SJSA1 (cell line): ENCODE results near the gene RC3H2. TPM values are rescaled to one million over a fixed set of nuclear protein-coding genes. Genes with fewer than 3 reads are reported as not detected.

Experiments
- DNase-seq, 2 experiments: peaks; one replicate each; pipeline ENCODE4 v3.0.0-alpha.2; 2015 to 2020; ENCODE audit warnings: low spot score in 2 of 2, low read depth in 1 of 2
- H3K27ac ChIP-seq: fragments of 250-450 bp; sonication (Bioruptor Pico); 2 replicates; pipeline ENCODE4 v1.5.1; 2020; ENCODE audit warnings: mild to moderate bottlenecking, moderate library complexity
- H3K27me3 ChIP-seq: fragments of 250-450 bp; sonication (Bioruptor Pico); replicated peaks from 2 replicates; pipeline ENCODE4 v1.5.1; 2020; ENCODE audit warnings: mild to moderate bottlenecking, moderate library complexity
- H3K36me3 ChIP-seq: fragments of 250-450 bp; sonication (Bioruptor Pico); 2 replicates; pipeline ENCODE4 v1.5.1; 2020; ENCODE audit warnings: mild to moderate bottlenecking
- H3K4me1 ChIP-seq: fragments of 250-450 bp; sonication (Bioruptor Pico); replicated peaks from 2 replicates; pipeline ENCODE4 v1.6.1; 2021; ENCODE audit warnings: mild to moderate bottlenecking
- H3K4me3 ChIP-seq: fragments of 250-450 bp; sonication (Bioruptor Pico); 2 replicates; pipeline ENCODE4 v1.5.1; 2020; ENCODE audit warnings: mild to moderate bottlenecking
- H3K9me3 ChIP-seq: fragments of 250-450 bp; sonication (Bioruptor Pico); replicated peaks from 2 replicates; pipeline ENCODE4 v1.5.1; 2020; ENCODE audit warnings: mild to moderate bottlenecking
- total RNA-seq: library from RNA; depleted of rRNA; stranded (reverse); fragments of >200 nt; shearing (Covaris generic); gene quantifications from 2 replicates; pipeline ENCODE4 v1.2.3, GENCODE V29; 2014; rRNA removed

RC3H2 gene, protein sequence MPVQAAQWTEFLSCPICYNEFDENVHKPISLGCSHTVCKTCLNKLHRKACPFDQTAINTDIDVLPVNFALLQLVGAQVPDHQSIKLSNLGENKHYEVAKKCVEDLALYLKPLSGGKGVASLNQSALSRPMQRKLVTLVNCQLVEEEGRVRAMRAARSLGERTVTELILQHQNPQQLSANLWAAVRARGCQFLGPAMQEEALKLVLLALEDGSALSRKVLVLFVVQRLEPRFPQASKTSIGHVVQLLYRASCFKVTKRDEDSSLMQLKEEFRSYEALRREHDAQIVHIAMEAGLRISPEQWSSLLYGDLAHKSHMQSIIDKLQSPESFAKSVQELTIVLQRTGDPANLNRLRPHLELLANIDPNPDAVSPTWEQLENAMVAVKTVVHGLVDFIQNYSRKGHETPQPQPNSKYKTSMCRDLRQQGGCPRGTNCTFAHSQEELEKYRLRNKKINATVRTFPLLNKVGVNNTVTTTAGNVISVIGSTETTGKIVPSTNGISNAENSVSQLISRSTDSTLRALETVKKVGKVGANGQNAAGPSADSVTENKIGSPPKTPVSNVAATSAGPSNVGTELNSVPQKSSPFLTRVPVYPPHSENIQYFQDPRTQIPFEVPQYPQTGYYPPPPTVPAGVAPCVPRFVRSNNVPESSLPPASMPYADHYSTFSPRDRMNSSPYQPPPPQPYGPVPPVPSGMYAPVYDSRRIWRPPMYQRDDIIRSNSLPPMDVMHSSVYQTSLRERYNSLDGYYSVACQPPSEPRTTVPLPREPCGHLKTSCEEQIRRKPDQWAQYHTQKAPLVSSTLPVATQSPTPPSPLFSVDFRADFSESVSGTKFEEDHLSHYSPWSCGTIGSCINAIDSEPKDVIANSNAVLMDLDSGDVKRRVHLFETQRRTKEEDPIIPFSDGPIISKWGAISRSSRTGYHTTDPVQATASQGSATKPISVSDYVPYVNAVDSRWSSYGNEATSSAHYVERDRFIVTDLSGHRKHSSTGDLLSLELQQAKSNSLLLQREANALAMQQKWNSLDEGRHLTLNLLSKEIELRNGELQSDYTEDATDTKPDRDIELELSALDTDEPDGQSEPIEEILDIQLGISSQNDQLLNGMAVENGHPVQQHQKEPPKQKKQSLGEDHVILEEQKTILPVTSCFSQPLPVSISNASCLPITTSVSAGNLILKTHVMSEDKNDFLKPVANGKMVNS
- total RNA-seq, result 29.4 and 41.1 TPM in 2 replicates

DNA sequence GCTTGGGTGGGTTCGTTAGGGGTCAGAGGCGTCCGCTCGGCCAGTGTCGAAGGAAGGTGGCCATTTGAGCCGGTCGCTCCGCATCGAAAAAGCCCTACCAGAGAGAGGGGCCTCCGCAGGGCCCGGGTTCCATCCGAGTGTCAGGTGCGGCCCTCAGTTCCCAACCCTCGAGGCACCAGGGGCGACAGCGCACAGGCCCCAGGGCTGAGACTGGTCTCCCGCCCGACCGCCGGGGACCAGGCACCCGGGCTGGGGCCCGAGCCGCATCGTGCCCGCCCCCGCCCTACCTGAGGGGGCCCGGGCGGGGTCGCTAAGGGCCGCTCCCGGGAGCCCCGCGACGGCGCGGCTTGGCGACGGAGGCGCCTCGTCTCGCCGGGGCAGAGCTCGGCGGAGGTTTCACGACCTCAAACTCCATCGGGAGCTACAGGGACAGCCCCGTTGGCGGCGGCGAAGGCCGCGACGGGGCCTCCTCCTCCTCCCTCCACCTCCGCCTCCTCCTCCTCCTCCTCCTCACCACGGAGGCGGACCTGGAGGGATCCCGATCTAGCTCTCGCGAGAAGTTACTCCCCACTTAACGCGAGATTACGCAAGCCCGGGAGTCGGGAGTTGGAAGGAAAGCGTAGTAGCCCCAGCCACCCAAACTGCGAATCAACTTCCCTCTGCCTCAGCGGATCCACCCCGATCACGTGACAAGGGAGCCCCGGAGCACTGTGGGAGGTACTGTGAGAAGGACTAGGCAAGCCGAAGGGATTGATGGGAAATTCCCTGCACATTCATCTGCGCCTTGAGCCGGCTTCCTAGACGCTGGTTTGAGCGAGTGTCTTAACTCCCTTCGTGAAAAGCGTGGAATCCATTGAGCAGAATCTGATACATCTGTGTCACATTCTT, at the start of gene RC3H2:
TSS of gene RC3H2 (minus strand) at position 537 of the 888 bp plus-strand sequence. CDS start 7,850 bp downstream, outside the sequence.
- H3K4me3 ChIP-seq, result peak within 1 kb of the TSS; percentile 81
- no peaks in the 10 kb centered on the region for H3K9me3 ChIP-seq
- no peaks in the 10 kb centered on the region for H3K27me3 ChIP-seq
- H3K27ac ChIP-seq, result peak within 1 kb of the TSS; percentile 63
- DNase-seq, result peak; percentile 98 to 99
- peaks cover 16% of the 10 kb centered on the region for H3K36me3 ChIP-seq
- peaks cover 7% of the 10 kb centered on the region; the same call in 1 of the 2 replicates for H3K4me1 ChIP-seq

DNA sequence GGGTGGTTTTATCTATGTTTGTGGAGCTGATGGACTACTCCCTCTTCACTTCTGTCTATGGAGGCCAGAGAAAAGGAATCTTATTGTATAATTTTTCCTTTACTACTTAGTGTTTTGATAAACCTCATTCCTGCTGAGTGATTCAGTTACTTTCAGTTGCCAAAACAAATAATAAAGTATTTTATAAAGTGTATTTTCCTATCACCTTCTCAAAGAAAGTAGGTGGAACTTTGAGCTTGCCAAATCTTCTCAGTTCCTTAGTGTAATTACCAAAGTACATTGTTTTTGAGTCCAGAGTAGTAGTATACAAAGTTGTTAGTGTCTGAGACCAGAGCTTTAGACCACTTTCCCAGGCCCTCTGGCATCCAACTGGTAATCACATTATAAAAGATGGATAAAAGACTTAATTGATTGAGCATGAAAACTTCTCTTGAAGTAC, 49.1 kb upstream of the RC3H2 start:
- H3K4me1 ChIP-seq, result peaks cover 15% of the 10 kb centered on the region
- H3K4me3 ChIP-seq, result no peak overlapping the region
- no peaks in the 10 kb centered on the region for H3K27me3 ChIP-seq
- H3K27ac ChIP-seq, result peak overlapping the region; percentile 3; the same call in 1 of the 2 replicates
- DNase-seq, result peak in 1 of 2 experiments; percentile 54
- H3K9me3 ChIP-seq, result no peaks in the 10 kb centered on the region
- no peaks in the 10 kb centered on the region; the same call in 1 of the 2 replicates for H3K36me3 ChIP-seq

DNA sequence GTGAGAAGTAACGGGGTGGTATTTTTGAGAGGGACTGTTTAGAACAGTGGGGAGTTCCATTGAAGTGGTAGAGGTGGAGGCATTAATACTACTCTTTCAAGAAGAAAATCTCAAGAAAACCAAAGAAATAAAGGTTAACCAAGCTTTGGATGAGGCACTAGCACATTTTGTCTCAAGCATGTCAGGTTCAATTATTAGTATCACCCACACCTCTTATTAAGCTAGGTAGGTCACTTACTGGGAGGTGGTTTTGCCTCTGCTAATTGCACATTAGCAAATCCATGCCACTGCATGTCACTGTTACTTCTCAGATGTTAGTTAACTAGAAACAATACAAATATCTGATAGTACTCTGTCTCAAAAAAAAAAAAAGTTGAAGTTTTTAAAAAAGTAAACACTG, 45.9 kb upstream of the RC3H2 start:
- no peak overlapping the region for H3K27ac ChIP-seq
- H3K9me3 ChIP-seq, result no peaks in the 10 kb centered on the region
- H3K27me3 ChIP-seq, result no peaks in the 10 kb centered on the region
- no peaks in the 10 kb centered on the region for H3K36me3 ChIP-seq
- H3K4me1 ChIP-seq, result peaks cover 23% of the 10 kb centered on the region
- no peak overlapping the region for H3K4me3 ChIP-seq
- DNase-seq, result no peak

DNA sequence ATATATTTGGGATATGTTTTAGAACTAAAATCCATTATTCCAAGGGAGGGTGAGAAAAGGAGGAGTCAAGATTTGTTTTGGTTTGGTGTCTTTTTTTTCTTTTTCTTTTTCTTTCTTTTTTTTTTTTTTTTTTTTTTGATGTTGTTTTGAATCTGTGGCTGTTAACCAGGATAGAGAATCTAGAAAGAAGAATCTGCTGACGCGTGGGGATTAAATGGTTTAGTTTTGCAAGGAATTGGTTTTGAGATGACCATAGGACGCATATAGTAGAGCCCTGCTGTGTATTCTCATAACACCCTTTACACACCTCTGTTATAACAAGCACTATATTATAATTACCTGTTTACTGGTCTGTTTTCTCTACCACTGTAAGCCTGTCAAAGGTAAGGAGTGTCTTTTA, 45.1 kb upstream of the RC3H2 start:
- DNase-seq, result no peak
- Histone ChIP-seq H3K4me1 (peaks cover 23% of the 10 kb centered on the region), H3K27ac (no peak overlapping the region), H3K27me3 (no peaks in the 10 kb centered on the region), H3K9me3 (no peaks in the 10 kb centered on the region), H3K36me3 (no peaks in the 10 kb centered on the region), H3K4me3 (no peak overlapping the region)

DNA sequence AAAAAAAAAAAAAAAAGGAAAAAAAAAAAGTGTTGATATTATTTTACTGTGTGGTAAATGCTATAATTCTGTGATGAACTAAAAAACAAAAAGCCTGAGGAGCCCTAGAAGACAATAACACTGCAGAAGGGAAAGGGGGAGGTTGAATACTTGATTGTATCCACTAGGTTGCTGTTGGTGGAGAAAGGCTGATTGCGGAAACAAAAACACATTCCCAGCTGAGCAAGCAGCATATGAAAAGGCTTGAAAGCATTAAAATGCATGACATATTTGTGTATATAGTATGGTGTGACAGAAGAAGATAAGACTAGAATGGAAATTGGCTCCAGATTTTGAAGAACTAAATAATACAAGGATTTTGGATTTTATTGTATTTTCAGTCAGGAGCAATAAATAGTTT, 44.5 kb upstream of the RC3H2 start:
- H3K27me3 ChIP-seq, result no peaks in the 10 kb centered on the region
- H3K9me3 ChIP-seq, result no peaks in the 10 kb centered on the region
- H3K27ac ChIP-seq, result no peak overlapping the region
- DNase-seq, result no peak
- peaks cover 23% of the 10 kb centered on the region for H3K4me1 ChIP-seq
- H3K36me3 ChIP-seq, result no peaks in the 10 kb centered on the region
- H3K4me3 ChIP-seq, result no peak overlapping the region

DNA sequence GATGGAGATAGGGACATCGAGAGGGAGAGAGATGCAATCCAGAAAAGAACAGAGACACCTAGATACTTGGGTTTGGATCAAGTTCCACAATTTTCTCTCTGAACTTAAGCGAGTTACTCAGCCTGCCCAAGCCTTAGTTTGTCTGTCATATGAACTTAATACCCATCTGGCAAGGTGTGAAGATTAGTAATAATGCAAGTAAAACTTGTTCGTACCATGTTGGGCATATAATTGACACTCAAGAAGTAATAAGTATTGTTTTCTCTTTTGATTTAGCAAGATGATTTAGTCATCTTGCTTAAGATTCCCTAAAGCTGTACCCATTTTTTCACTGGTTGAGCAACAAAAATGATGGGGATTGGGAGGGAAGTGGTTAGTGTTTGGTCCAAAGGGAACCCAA, 43.2 kb upstream of the RC3H2 start:
- Histone ChIP-seq H3K4me1 (peaks cover 11% of the 10 kb centered on the region), H3K9me3 (no peaks in the 10 kb centered on the region), H3K36me3 (no peaks in the 10 kb centered on the region), H3K4me3 (no peak overlapping the region), H3K27ac (0 out of 2 replicates have a peak overlapping the region, but pooled peaks have one; percentile 5), H3K27me3 (no peaks in the 10 kb centered on the region)
- no peak for DNase-seq

DNA sequence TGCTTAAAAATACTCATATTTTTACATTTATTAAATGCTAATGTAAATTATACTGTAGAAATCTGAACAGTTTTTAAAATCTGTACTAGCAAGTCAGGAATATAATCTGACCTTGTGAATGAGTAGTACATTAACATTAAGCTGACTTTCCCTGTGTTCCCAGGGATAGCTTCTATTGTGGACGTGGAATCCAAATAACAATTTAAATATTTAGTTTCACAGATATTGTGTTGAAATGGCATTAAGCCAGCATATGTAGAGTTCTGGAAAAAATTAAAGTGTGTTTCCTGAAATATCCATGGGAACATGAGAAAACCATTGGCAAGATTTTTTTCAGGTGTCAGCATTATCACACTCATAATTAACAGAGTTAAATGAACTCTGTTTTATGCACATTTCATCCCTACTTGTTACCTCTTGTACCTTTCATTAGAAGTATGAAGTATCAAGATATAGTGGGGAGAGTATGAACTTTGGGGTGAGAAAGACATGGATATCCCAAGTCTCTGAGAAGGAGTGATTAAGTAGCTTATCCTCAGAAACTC, 41.4 kb upstream of the RC3H2 start:
- peaks cover 19% of the 10 kb centered on the region for H3K4me1 ChIP-seq
- no peak overlapping the region for H3K4me3 ChIP-seq
- no peak for DNase-seq
- no peak overlapping the region for H3K27ac ChIP-seq
- no peaks in the 10 kb centered on the region for H3K9me3 ChIP-seq
- H3K27me3 ChIP-seq, result no peaks in the 10 kb centered on the region
- no peaks in the 10 kb centered on the region for H3K36me3 ChIP-seq

DNA sequence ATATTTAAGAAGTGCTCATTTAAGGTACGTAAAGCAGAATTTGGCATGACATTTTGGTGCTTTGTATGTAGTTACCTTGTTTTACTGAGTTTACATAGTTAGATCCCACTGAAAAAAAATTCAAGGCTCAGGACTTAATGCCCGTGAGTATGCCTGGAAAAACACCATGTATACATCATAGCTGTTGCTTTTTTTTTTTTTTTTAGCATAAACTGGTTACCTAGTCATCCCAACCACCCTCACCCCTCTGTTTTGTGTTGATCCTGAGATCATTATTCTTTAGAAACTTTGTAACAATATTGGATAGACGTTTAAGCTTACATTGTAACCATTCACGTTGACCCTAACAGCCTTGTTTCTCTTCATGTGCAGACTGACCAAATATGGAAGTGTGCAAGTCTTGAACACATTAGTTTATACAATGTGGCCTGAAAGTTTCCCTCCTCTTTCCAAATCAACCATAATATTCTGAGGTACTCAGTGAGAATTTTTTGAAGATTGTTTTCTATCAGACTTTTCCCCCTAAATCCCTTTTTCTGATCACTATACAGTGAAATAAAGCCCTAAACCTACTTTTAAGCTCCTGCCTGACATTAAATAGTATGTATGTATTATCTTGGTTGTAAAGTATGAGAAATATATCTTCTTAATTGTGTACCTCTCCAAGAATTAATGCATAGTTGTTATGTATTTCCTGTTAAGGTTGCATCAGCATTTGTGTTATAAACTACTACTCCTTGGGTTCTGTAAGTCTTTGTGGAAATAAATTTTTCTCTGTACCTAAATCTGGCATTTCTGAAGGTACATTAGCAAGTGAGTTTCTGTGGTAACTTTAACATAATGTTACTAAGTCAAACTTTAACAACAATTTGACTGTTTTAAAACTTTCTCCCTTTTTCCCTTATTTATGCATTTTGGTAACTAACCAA, 40.1 kb upstream of the RC3H2 start:
- Histone ChIP-seq H3K9me3 (no peaks in the 10 kb centered on the region), H3K4me1 (peaks cover 23% of the 10 kb centered on the region), H3K4me3 (no peak overlapping the region), H3K36me3 (peaks cover 1% of the 10 kb centered on the region; the same call in 1 of the 2 replicates), H3K27ac (no peak overlapping the region), H3K27me3 (no peaks in the 10 kb centered on the region)
- no peak for DNase-seq

DNA sequence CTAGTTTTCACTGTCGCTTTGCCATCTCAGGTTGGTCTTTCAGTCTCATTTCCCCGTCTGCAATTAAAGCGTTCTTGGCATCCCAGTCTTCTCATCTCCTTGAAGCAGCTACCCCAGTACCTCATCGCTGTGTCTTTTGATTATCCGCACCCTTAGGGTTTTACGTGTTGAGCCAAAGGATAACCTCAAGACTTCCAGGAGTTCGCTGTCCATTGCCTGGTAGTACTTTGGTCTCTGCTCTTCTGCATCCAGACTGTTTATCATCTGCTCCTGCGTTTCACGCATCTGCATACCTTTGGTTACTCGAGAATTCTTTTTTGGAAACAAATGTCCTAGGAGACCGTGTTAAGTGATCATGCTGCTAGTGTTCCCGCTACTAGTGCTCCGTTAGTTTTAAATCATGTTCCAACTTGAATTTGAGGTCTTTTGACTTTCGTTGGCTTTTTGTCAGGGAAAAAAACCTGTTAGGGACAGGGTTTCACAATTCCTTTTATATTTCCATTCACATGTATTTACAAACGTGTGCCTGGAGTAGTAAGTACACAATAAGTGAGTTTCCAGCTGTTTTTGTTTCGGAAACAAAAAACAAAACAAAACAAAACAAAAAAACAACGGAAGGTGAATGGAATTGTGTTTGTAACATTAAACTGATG, 36.5 kb upstream of the RC3H2 start:
- H3K9me3 ChIP-seq, result no peaks in the 10 kb centered on the region
- peak overlapping the region; percentile 75 for H3K4me3 ChIP-seq
- no peaks in the 10 kb centered on the region for H3K27me3 ChIP-seq
- DNase-seq, result no peak
- peaks cover 28% of the 10 kb centered on the region for H3K36me3 ChIP-seq
- peaks cover 17% of the 10 kb centered on the region for H3K4me1 ChIP-seq
- no peak overlapping the region for H3K27ac ChIP-seq

DNA sequence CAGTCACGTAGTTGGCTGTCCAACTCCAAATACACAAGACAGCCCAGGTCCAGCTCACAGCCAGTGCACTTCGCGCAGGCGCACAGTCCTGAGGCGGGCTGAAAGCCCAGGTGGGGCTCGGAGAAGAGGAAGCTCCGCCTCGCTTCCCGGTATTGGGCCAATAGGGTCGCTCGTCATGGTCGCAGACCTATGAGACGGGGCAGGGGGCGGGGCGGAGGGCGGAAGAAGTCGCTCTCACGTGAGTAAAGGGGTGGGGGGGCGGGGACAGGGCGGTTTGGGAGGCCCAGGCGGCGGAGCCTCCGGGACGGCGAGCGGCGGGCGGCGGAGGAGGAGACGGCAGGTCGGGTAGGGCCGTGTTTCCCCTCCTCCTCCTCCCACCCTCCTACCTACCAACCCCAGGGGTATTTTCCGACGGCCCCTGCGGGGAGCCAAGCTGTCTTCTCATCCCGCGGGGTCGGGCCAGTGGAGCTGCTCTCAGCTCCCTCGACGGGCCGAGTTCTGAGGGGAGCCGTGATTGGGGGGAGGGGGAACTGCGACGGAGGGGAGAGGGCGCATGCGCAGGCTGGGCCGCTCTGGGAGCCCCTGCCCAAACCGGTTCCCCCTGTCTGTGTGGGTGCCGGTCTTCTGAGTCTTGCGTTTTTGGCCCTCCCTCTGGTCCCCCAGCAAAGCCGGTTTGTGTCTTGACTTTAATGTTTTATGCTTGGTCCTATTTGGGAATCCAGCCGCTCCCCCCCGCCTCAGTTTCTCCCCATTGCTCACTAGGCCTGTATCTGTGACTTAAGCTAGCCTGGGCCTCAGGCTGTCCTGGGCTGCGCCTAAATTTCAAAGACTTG, 35.8 kb upstream of the RC3H2 start, which contains the start of gene RABGAP1:
TSS of gene RABGAP1 (plus strand) at position 272 of the 833 bp plus-strand sequence. CDS start 16,040 bp downstream, outside the sequence.
- peaks cover 30% of the 10 kb centered on the region for H3K36me3 ChIP-seq
- peak; percentile 88 to 98 for DNase-seq
- H3K9me3 ChIP-seq, result no peaks in the 10 kb centered on the region
- peaks cover 17% of the 10 kb centered on the region for H3K4me1 ChIP-seq
- H3K4me3 ChIP-seq, result peak within 1 kb of the TSS; percentile 75
- no peaks in the 10 kb centered on the region for H3K27me3 ChIP-seq
- peak within 1 kb of the TSS; percentile 53 for H3K27ac ChIP-seq

DNA sequence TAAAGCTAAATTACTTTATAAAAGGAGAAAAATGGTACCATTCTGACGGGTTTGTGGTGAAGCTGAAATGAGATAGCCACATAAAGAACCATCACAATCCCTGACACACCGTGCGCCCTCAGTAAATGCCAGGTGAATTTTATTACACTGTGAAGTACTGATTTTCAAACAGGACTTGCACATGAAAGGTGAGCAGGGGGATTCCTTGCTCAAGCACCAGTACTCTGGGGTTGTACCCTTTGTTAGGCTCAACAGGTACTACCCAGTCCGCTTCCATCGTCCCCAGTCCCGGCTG, 35.2 kb upstream of the RC3H2 start:
- Histone ChIP-seq H3K27me3 (no peaks in the 10 kb centered on the region), H3K36me3 (peaks cover 30% of the 10 kb centered on the region), H3K4me3 (peak overlapping the region; percentile 75; the same call in 1 of the 2 replicates), H3K9me3 (no peaks in the 10 kb centered on the region), H3K27ac (no peak overlapping the region), H3K4me1 (peaks cover 17% of the 10 kb centered on the region)
- no peak for DNase-seq
